HepG2 (cell line): ENCODE measurements around the gene CARTPT. TPM values are rescaled to one million over a fixed set of nuclear protein-coding genes. Genes with fewer than 3 reads are reported as not detected.

ENCODE experiments used
- ATAC-seq: fragments of 200-7000 bp; cut with Tn5 transposase; 3 replicates; pipeline ENCODE4 v1.9.1; 2020; ENCODE audit warnings: mild to moderate bottlenecking, moderate library complexity
- BruUV-seq: library from RNA; stranded (reverse); fragments of 400-500 nt; replicated peaks from 2 replicates; lab custom pipeline; 2021; lab: Mats Ljungman, UMichigan
- CTCF ChIA-PET: fragments of 300-600 bp; formaldehyde crosslinking; extraction: SDS; loops from one replicate; lab custom pipeline; 2021; ENCODE audit warnings: low total read pairs, inconsistent platforms, low intra/inter-chr PET ratio; lab: Yijun Ruan, JAX
- POLR2A ChIA-PET: fragments of 350-600 bp; sonication (Branson Sonifier 250); formaldehyde crosslinking; loops from one replicate; lab custom pipeline; 2020; ENCODE audit warnings: antibody characterized with exemption, inconsistent platforms; lab: Yijun Ruan, JAX
- DNase-seq: peaks from one replicate; pipeline ENCODE4 v3.0.0-alpha.2; 2015; ENCODE audit warnings: low spot score
- FAIRE-seq: peaks from 3 replicates; lab custom pipeline; 2011; peaks lifted over from hg19 to GRCh38; lab: Jason Lieb, UNC
- H2AFZ ChIP-seq: one replicate; pipeline ENCODE4 v1.6.1; 2011; ENCODE audit warnings: low read length, inconsistent platforms
- H3K27ac ChIP-seq: fragments of 300-600 bp; 3 replicates; pipeline ENCODE4 v1.8.0; 2011; ENCODE audit warnings: mixed run types, mild to moderate bottlenecking, mixed read lengths, low read length, inconsistent platforms; ENCODE audit not compliant: insufficient read depth; ENCODE audit errors: extremely low read length
- H3K27me3 ChIP-seq, 2 experiments: fragments of 200-600 bp in 1 of 2; 2 replicates in 1 of 2; 3 replicates in 1 of 2; pipeline versions ENCODE4 v1.6.0 to v1.8.0; 2011; ENCODE audit warnings: low read length in 2 of 2, mild to moderate bottlenecking in 2 of 2, moderate library complexity in 2 of 2, inconsistent platforms in 1 of 2; ENCODE audit not compliant: insufficient read depth in 2 of 2, control insufficient read depth in 1 of 2
- H3K36me3 ChIP-seq, 2 experiments: fragments of 200-600 bp in 1 of 2; replicated peaks in 1 of 2; 2 replicates in 1 of 2; 3 replicates in 1 of 2; pipeline versions ENCODE4 v1.5.1 to v1.8.0; 2011; ENCODE audit warnings: low read length in 2 of 2, inconsistent platforms in 1 of 2; ENCODE audit not compliant: insufficient read depth in 2 of 2, control insufficient read depth in 1 of 2
- H3K4me1 ChIP-seq: 2 replicates; pipeline ENCODE4 v1.5.1; 2012; ENCODE audit warnings: low read length, inconsistent platforms; ENCODE audit not compliant: insufficient read depth
- H3K4me2 ChIP-seq: 2 replicates; pipeline ENCODE4 v1.6.0; 2011; ENCODE audit warnings: low read depth, low read length, inconsistent platforms
- H3K4me3 ChIP-seq, 3 experiments: fragments of 200-600 bp in 1 of 3; sonication (generic), shearing (Covaris generic) in 1 of 3; replicated peaks in 1 of 3; 2 replicates each; pipeline ENCODE4 v1.5.1; 2011 to 2016; ENCODE audit warnings: low read length in 3 of 3, inconsistent platforms in 2 of 3, low read depth in 2 of 3, mild to moderate bottlenecking in 2 of 3, control low read depth in 1 of 3, mixed read lengths in 1 of 3; ENCODE audit not compliant: insufficient read depth in 1 of 3
- H3K79me2 ChIP-seq: one replicate; pipeline ENCODE4 v1.6.1; 2011; ENCODE audit warnings: low read length, inconsistent platforms; ENCODE audit not compliant: insufficient read depth
- H3K9ac ChIP-seq: 2 replicates; pipeline ENCODE4 v1.6.0; 2011; ENCODE audit warnings: mild to moderate bottlenecking, low read depth, low read length, inconsistent platforms; ENCODE audit not compliant: insufficient read depth
- H3K9me3 ChIP-seq: 2 replicates; pipeline ENCODE4 v1.5.1; 2012; ENCODE audit warnings: mild to moderate bottlenecking, low read length
- H4K20me1 ChIP-seq: 2 replicates; pipeline ENCODE4 v1.6.0; 2011; ENCODE audit warnings: inconsistent platforms, mild to moderate bottlenecking, low read length, moderate library complexity; ENCODE audit not compliant: insufficient read depth
- CAMTA2 ChIP-seq: sonication (generic); formaldehyde crosslinking; IDR thresholded peaks from 2 replicates; pipeline ENCODE4 v1.4.0; 2020; ENCODE audit warnings: mild to moderate bottlenecking, missing genetic modification reagents, borderline replicate concordance
- FUBP1 ChIP-seq: sonication (generic); formaldehyde crosslinking; IDR thresholded peaks from 2 replicates; pipeline ENCODE4 v1.5.1; 2020; ENCODE audit warnings: missing genetic modification reagents, mild to moderate bottlenecking, borderline replicate concordance
- HMGA1 ChIP-seq: sonication (generic); formaldehyde crosslinking; conservative IDR thresholded peaks from 2 replicates; pipeline ENCODE4 v1.4.0; 2020; ENCODE audit warnings: missing genetic modification reagents
- MATR3 ChIP-seq: sonication (generic); formaldehyde crosslinking; IDR thresholded peaks from 2 replicates; pipeline ENCODE4 v1.4.0; 2020; ENCODE audit warnings: missing genetic modification reagents
- MYNN ChIP-seq: sonication (generic); formaldehyde crosslinking; IDR thresholded peaks from 2 replicates; pipeline ENCODE4 v1.4.0; 2020; ENCODE audit warnings: mild to moderate bottlenecking, low read depth, missing genetic modification reagents
- RORA ChIP-seq: sonication (generic); formaldehyde crosslinking; IDR thresholded peaks from 2 replicates; pipeline ENCODE4 v1.5.0; 2020; ENCODE audit warnings: mild to moderate bottlenecking, missing genetic modification reagents, moderate library complexity
- RXRA ChIP-seq: sonication (generic); formaldehyde crosslinking; IDR thresholded peaks from 2 replicates; pipeline ENCODE4 v1.5.1; 2020; ENCODE audit warnings: missing genetic modification reagents
- SIX4 ChIP-seq: sonication (generic); formaldehyde crosslinking; IDR thresholded peaks from 2 replicates; pipeline ENCODE4 v1.4.0; 2020; ENCODE audit warnings: missing genetic modification reagents
- TARDBP ChIP-seq: sonication (generic); formaldehyde crosslinking; IDR thresholded peaks from 2 replicates; pipeline ENCODE4 v1.8.0; 2022; ENCODE audit warnings: mild to moderate bottlenecking, missing genetic modification reagents
- ZBTB10 ChIP-seq: sonication (generic); formaldehyde crosslinking; IDR thresholded peaks from 2 replicates; pipeline ENCODE4 v1.4.0; 2020; ENCODE audit warnings: missing genetic modification reagents, borderline replicate concordance
- ZEB1 ChIP-seq: IDR thresholded peaks from 2 replicates; pipeline ENCODE4 v1.6.1; 2012; ENCODE audit warnings: mild to moderate bottlenecking, low read depth, inconsistent platforms; ENCODE audit not compliant: insufficient replicate concordance
- ZNF124 ChIP-seq: sonication (generic); formaldehyde crosslinking; IDR thresholded peaks from 2 replicates; pipeline ENCODE4 v1.4.0; 2020; ENCODE audit warnings: missing genetic modification reagents
- ZNF264 ChIP-seq: sonication (generic); formaldehyde crosslinking; IDR thresholded peaks from 2 replicates; pipeline ENCODE4 v1.4.0; 2020; ENCODE audit warnings: missing genetic modification reagents
- ZNF441 ChIP-seq: sonication (generic); formaldehyde crosslinking; IDR thresholded peaks from 2 replicates; pipeline ENCODE4 v1.7.0; 2021; ENCODE audit warnings: missing genetic modification reagents, borderline replicate concordance
- ZNF614 ChIP-seq: IDR thresholded peaks from 2 replicates; pipeline ENCODE4 v1.6.1; 2018; ENCODE audit warnings: missing biosample characterization, missing genetic modification reagents, inconsistent platforms, borderline replicate concordance
- ZNF773 ChIP-seq: sonication (generic); formaldehyde crosslinking; IDR thresholded peaks from 2 replicates; pipeline ENCODE4 v1.4.0; 2020; ENCODE audit warnings: missing genetic modification reagents, borderline replicate concordance
- ZNF775 ChIP-seq: sonication (generic); formaldehyde crosslinking; IDR thresholded peaks from 2 replicates; pipeline ENCODE4 v1.4.0; 2020; ENCODE audit warnings: missing genetic modification reagents, mild to moderate bottlenecking, moderate library complexity, borderline replicate concordance
- ZNF788 ChIP-seq: sonication (generic); formaldehyde crosslinking; IDR thresholded peaks from 2 replicates; pipeline ENCODE4 v1.5.0; 2020; ENCODE audit warnings: mild to moderate bottlenecking, missing genetic modification reagents, borderline replicate concordance
- ZSCAN21 ChIP-seq: sonication (generic); formaldehyde crosslinking; IDR thresholded peaks from 2 replicates; pipeline ENCODE4 v1.8.0; 2022; ENCODE audit warnings: mild to moderate bottlenecking, missing genetic modification reagents, moderate library complexity, borderline replicate concordance
- WGBS: methylation state at CpG from one replicate; pipeline ENCODE4 v1.1.6; 2017; ENCODE audit warnings: low lambda C conversion rate; 5-methylcytosine and 5-hydroxymethylcytosine counted together
- in situ Hi-C: cut with HindIII; loops from 2 replicates; pipeline ENCODE4 v1.10.0; 2017; ENCODE audit warnings: low pct_unique_long_range_greater_than_20kb; ENCODE audit not compliant: extremely low pct_ligation_motif_present
- intact Hi-C: fragments of 100-400 bp; cut with micrococcal nuclease; formaldehyde crosslinking; loops from one replicate; pipeline ENCODE4 v1.10.0; 2022; ENCODE audit not compliant: unreplicated experiment
- polyA plus RNA-seq, 8 experiments: library from polyadenylated mRNA; depleted of rRNA in 3 of 8; stranded (reverse) in 7 of 8; unstranded in 1 of 8; fragments of >200 nt; fragmentation: Illumina TruSeq in 4 of 8; extraction: Trizol in 4 of 8; gene quantifications; 2 replicates each; pipeline versions ENCODE4 v1.2.1 to v1.2.3, GENCODE V29; 2011 to 2016; ENCODE audit warnings: low read depth in 4 of 8, missing spikeins in 1 of 8, mixed read lengths in 1 of 8; ENCODE audit not compliant: insufficient read depth in 1 of 8
- total RNA-seq, 5 experiments: library from RNA; depleted of rRNA; stranded (reverse); fragments of >200 nt; fragmentation: Illumina TruSeq; extraction: Trizol; gene quantifications; 2 replicates each; pipeline ENCODE4 v1.2.3, GENCODE V29; 2016; ENCODE audit warnings: low read depth in 1 of 5

Gene CARTPT
- total and polyA plus RNA-seq, 2 of the 13 experiments (the other 11 are each of a cell fraction or from before 2014, with no cell fraction given) = not detected

- DNase-seq (no peak), ATAC-seq (no peak), FAIRE-seq (no peak)
- Histone ChIP-seq H3K79me2 (no peaks in the 10 kb centered on the region), H3K27me3 (peaks cover 0 to 2% of the 10 kb centered on the region in 2 experiments; a peak in 2 of 5 replicates), H3K4me1 (peaks cover 26% of the 10 kb centered on the region), H3K4me3 (no peak overlapping the region), H2AFZ (no peak overlapping the region), H3K4me2 (no peak overlapping the region), H3K36me3 (no peaks in the 10 kb centered on the region), H3K27ac (no peak overlapping the region), H3K9me3 (no peaks in the 10 kb centered on the region), H4K20me1 (no peaks in the 10 kb centered on the region), H3K9ac (no peak overlapping the region)
- no TSS peak for BruUV-seq
- POLR2A ChIA-PET = no interaction called here
- intact Hi-C loops (loop anchor here (5.0 kb wide), 1 partner anchor 37 kb away; no protein-coding TSS in a partner anchor), in situ Hi-C loops (no loop called here)
- CTCF ChIA-PET = no interaction called here
- no peak for TF ChIP-seq ZNF614
- no peak for TF ChIP-seq MYNN (CRISPR knock-in tag)
- TF ChIP-seq ZNF788 = no peak
- TF ChIP-seq ZNF441 (CRISPR knock-in tag) = no peak
- no peak for TF ChIP-seq CAMTA2 (CRISPR knock-in tag)
- TF ChIP-seq ZNF775 (CRISPR knock-in tag) = no peak
- TF ChIP-seq ZBTB10 (CRISPR knock-in tag) = no peak
- no peak for TF ChIP-seq FUBP1 (CRISPR knock-in tag)
- no peak for TF ChIP-seq TARDBP
- TF ChIP-seq HMGA1 (CRISPR knock-in tag) = no peak
- no peak for TF ChIP-seq ZEB1
- TF ChIP-seq ZSCAN21 = no peak
- no peak for TF ChIP-seq ZNF124
- TF ChIP-seq RORA (CRISPR knock-in tag) = no peak
- no peak for TF ChIP-seq MATR3 (CRISPR knock-in tag)
- no peak for TF ChIP-seq ZNF773 (CRISPR knock-in tag)
- TF ChIP-seq ZNF264 (CRISPR knock-in tag) = no peak
- TF ChIP-seq SIX4 = no peak
- no peak for TF ChIP-seq RXRA (CRISPR knock-in tag)
- WGBS = 64% methylated on average over 2 of the region's 2 CpGs
Observed at GRCh38 chr5:71699751-71700150, 19.3 kb upstream of the CARTPT start.
